HepG2 (cell line): ENCODE measurements around the gene CCDC121. TPM values are rescaled to one million over a fixed set of nuclear protein-coding genes. Genes with fewer than 3 reads are reported as not detected.
A peak's percentile ranks its signal among the peaks of the same experiment; 100 is the strongest.

ENCODE experiments used
- ATAC-seq: fragments of 200-7000 bp; cut with Tn5 transposase; 3 replicates; pipeline ENCODE4 v1.9.1; 2020; ENCODE audit warnings: mild to moderate bottlenecking, moderate library complexity
- BruUV-seq: library from RNA; stranded (reverse); fragments of 400-500 nt; replicated peaks from 2 replicates; lab custom pipeline; 2021; lab: Mats Ljungman, UMichigan
- CTCF ChIA-PET: fragments of 300-600 bp; formaldehyde crosslinking; extraction: SDS; loops from one replicate; lab custom pipeline; 2021; ENCODE audit warnings: low total read pairs, inconsistent platforms, low intra/inter-chr PET ratio; lab: Yijun Ruan, JAX
- POLR2A ChIA-PET: fragments of 350-600 bp; sonication (Branson Sonifier 250); formaldehyde crosslinking; loops from one replicate; lab custom pipeline; 2020; ENCODE audit warnings: antibody characterized with exemption, inconsistent platforms; lab: Yijun Ruan, JAX
- DNase-seq: peaks from one replicate; pipeline ENCODE4 v3.0.0-alpha.2; 2015; ENCODE audit warnings: low spot score
- FAIRE-seq: peaks from 3 replicates; lab custom pipeline; 2011; peaks lifted over from hg19 to GRCh38; lab: Jason Lieb, UNC
- H2AFZ ChIP-seq: one replicate; pipeline ENCODE4 v1.6.1; 2011; ENCODE audit warnings: low read length, inconsistent platforms
- H3K27ac ChIP-seq: fragments of 300-600 bp; 3 replicates; pipeline ENCODE4 v1.8.0; 2011; ENCODE audit warnings: mixed run types, mild to moderate bottlenecking, mixed read lengths, low read length, inconsistent platforms; ENCODE audit not compliant: insufficient read depth; ENCODE audit errors: extremely low read length
- H3K27me3 ChIP-seq, 2 experiments: fragments of 200-600 bp in 1 of 2; 2 replicates in 1 of 2; 3 replicates in 1 of 2; pipeline versions ENCODE4 v1.6.0 to v1.8.0; 2011; ENCODE audit warnings: low read length in 2 of 2, mild to moderate bottlenecking in 2 of 2, moderate library complexity in 2 of 2, inconsistent platforms in 1 of 2; ENCODE audit not compliant: insufficient read depth in 2 of 2, control insufficient read depth in 1 of 2
- H3K36me3 ChIP-seq, 2 experiments: fragments of 200-600 bp in 1 of 2; replicated peaks in 1 of 2; 2 replicates in 1 of 2; 3 replicates in 1 of 2; pipeline versions ENCODE4 v1.5.1 to v1.8.0; 2011; ENCODE audit warnings: low read length in 2 of 2, inconsistent platforms in 1 of 2; ENCODE audit not compliant: insufficient read depth in 2 of 2, control insufficient read depth in 1 of 2
- H3K4me1 ChIP-seq: 2 replicates; pipeline ENCODE4 v1.5.1; 2012; ENCODE audit warnings: low read length, inconsistent platforms; ENCODE audit not compliant: insufficient read depth
- H3K4me2 ChIP-seq: 2 replicates; pipeline ENCODE4 v1.6.0; 2011; ENCODE audit warnings: low read depth, low read length, inconsistent platforms
- H3K4me3 ChIP-seq, 3 experiments: fragments of 200-600 bp in 1 of 3; sonication (generic), shearing (Covaris generic) in 1 of 3; replicated peaks in 1 of 3; 2 replicates each; pipeline ENCODE4 v1.5.1; 2011 to 2016; ENCODE audit warnings: low read length in 3 of 3, inconsistent platforms in 2 of 3, low read depth in 2 of 3, mild to moderate bottlenecking in 2 of 3, control low read depth in 1 of 3, mixed read lengths in 1 of 3; ENCODE audit not compliant: insufficient read depth in 1 of 3
- H3K79me2 ChIP-seq: one replicate; pipeline ENCODE4 v1.6.1; 2011; ENCODE audit warnings: low read length, inconsistent platforms; ENCODE audit not compliant: insufficient read depth
- H3K9ac ChIP-seq: 2 replicates; pipeline ENCODE4 v1.6.0; 2011; ENCODE audit warnings: mild to moderate bottlenecking, low read depth, low read length, inconsistent platforms; ENCODE audit not compliant: insufficient read depth
- H3K9me3 ChIP-seq: 2 replicates; pipeline ENCODE4 v1.5.1; 2012; ENCODE audit warnings: mild to moderate bottlenecking, low read length
- H4K20me1 ChIP-seq: 2 replicates; pipeline ENCODE4 v1.6.0; 2011; ENCODE audit warnings: inconsistent platforms, mild to moderate bottlenecking, low read length, moderate library complexity; ENCODE audit not compliant: insufficient read depth
- ARID5B ChIP-seq: IDR thresholded peaks from 2 replicates; pipeline ENCODE4 v1.4.0; 2020; ENCODE audit warnings: mild to moderate bottlenecking, missing genetic modification reagents
- RBM22 ChIP-seq: fragments of 200-400 bp; formaldehyde crosslinking; optimal IDR thresholded peaks from 2 replicates; pipeline ENCODE3; 2017; ENCODE audit warnings: mild to moderate bottlenecking, low read length, moderate library complexity
- ZNF18 ChIP-seq: sonication (generic); formaldehyde crosslinking; IDR thresholded peaks from 2 replicates; pipeline ENCODE4 v1.8.0; 2022; ENCODE audit warnings: mild to moderate bottlenecking, missing genetic modification reagents; ENCODE audit not compliant: insufficient replicate concordance
- in situ Hi-C: cut with HindIII; loops from 2 replicates; pipeline ENCODE4 v1.10.0; 2017; ENCODE audit warnings: low pct_unique_long_range_greater_than_20kb; ENCODE audit not compliant: extremely low pct_ligation_motif_present
- intact Hi-C: fragments of 100-400 bp; cut with micrococcal nuclease; formaldehyde crosslinking; loops from one replicate; pipeline ENCODE4 v1.10.0; 2022; ENCODE audit not compliant: unreplicated experiment
- polyA plus RNA-seq, 8 experiments: library from polyadenylated mRNA; depleted of rRNA in 3 of 8; stranded (reverse) in 7 of 8; unstranded in 1 of 8; fragments of >200 nt; fragmentation: Illumina TruSeq in 4 of 8; extraction: Trizol in 4 of 8; gene quantifications; 2 replicates each; pipeline versions ENCODE4 v1.2.1 to v1.2.3, GENCODE V29; 2011 to 2016; ENCODE audit warnings: low read depth in 4 of 8, missing spikeins in 1 of 8, mixed read lengths in 1 of 8; ENCODE audit not compliant: insufficient read depth in 1 of 8
- total RNA-seq, 5 experiments: library from RNA; depleted of rRNA; stranded (reverse); fragments of >200 nt; fragmentation: Illumina TruSeq; extraction: Trizol; gene quantifications; 2 replicates each; pipeline ENCODE4 v1.2.3, GENCODE V29; 2016; ENCODE audit warnings: low read depth in 1 of 5

The CCDC121 gene
- total and polyA plus RNA-seq, 2 of the 13 experiments (the other 11 are each of a cell fraction or from before 2014, with no cell fraction given), result 1.9 to 3.0 TPM

- in situ Hi-C loops (no loop called here), intact Hi-C loops (no loop called here)
- Histone ChIP-seq H3K4me2 (no peak overlapping the region), H3K9me3 (no peaks in the 10 kb centered on the region), H3K27ac (no peak overlapping the region), H3K36me3 (peaks cover 40 to 91% of the 10 kb centered on the region in 2 experiments), H3K9ac (no peak overlapping the region), H4K20me1 (no peaks in the 10 kb centered on the region), H3K79me2 (no peaks in the 10 kb centered on the region), H2AFZ (no peak overlapping the region), H3K4me3 (no peak overlapping the region)
- DNase-seq (no peak), FAIRE-seq (no peak), ATAC-seq (no peak)
- POLR2A ChIA-PET, result interaction anchor here (1.4 to 1.6 kb wide), 2 partner anchors 11 to 29 kb away, joined by 4 to 5 read pairs; partner anchors contain the start of genes SLC4A1AP and SUPT7L
- CTCF ChIA-PET, result no interaction called here
- TF ChIP-seq RBM22 (peak; percentile 79), ZNF18 (no peak), ARID5B (CRISPR knock-in tag) (no peak)
- TF ChIP-seq, all 625 proteins: peak for 1
- Histone ChIP-seq H3K27me3 (no peaks in the 10 kb centered on the region), H3K4me1 (no peaks in the 10 kb centered on the region)
- no TSS peak for BruUV-seq
These were observed 23.5 kb upstream of the CCDC121 start for GRCh38 chr2:27652341-27652740.
